Activated CD8-positive, alpha-beta T cell treated with anti-CD3 and anti-CD28 coated beads for 36 hours (primary cell): ENCODE data around the gene DECR2. TPM values are rescaled to one million over a fixed set of nuclear protein-coding genes. Genes with fewer than 3 reads are reported as not detected.

Experiments
- ATAC-seq: fragments of 200-7000 bp; cut with Tn5 transposase; one replicate; pipeline ENCODE4 v1.10.0; 2021; ENCODE audit warnings: mild to moderate bottlenecking, moderate library complexity
- CTCF ChIA-PET: fragments of 350-600 bp; sonication (Branson Sonifier 250); formaldehyde crosslinking; loops from one replicate; lab custom pipeline; 2021; ENCODE audit warnings: antibody characterized with exemption; lab: Charles Lee
- POLR2A ChIA-PET: fragments of 350-600 bp; sonication (Branson Sonifier 250); formaldehyde crosslinking; loops from one replicate; lab custom pipeline; 2021; ENCODE audit warnings: antibody characterized with exemption; lab: Charles Lee
- DNase-seq: peaks from one replicate; pipeline ENCODE4 v3.0.0-alpha.2; 2020
- H3K27ac Mint-ChIP-seq: one replicate; pipeline ENCODE4 v1.8.0; 2021; ENCODE audit warnings: mild to moderate bottlenecking, mixed read lengths
- H3K27me3 Mint-ChIP-seq: one replicate; pipeline ENCODE4 v1.8.0; 2021; ENCODE audit warnings: mixed read lengths
- H3K36me3 Mint-ChIP-seq: one replicate; pipeline ENCODE4 v1.8.0; 2021; ENCODE audit warnings: low read depth, mixed read lengths
- H3K4me1 Mint-ChIP-seq: one replicate; pipeline ENCODE4 v1.8.0; 2021; ENCODE audit warnings: low read depth, mixed read lengths
- H3K4me3 Mint-ChIP-seq: one replicate; pipeline ENCODE4 v1.8.0; 2021; ENCODE audit warnings: mild to moderate bottlenecking, moderate library complexity, mixed read lengths
- H3K9me3 Mint-ChIP-seq: one replicate; pipeline ENCODE4 v1.8.0; 2021; ENCODE audit warnings: mixed read lengths
- intact Hi-C: fragments of 100-400 bp; cut with micrococcal nuclease; formaldehyde crosslinking; loops from one replicate; pipeline ENCODE4 v1.10.0; 2022
- total RNA-seq, 2 experiments: library from RNA; stranded (reverse); gene quantifications; one replicate each; pipeline ENCODE4 v1.2.3, GENCODE V29; 2021
- TF ChIP-seq, protein P1 (sequence below): fragments of 200-600 bp; IDR thresholded peaks from one replicate; pipeline ENCODE4 v1.8.0; 2022; ENCODE audit warnings: antibody characterized with exemption, mild to moderate bottlenecking

The DECR2 gene
- total RNA-seq, 2 experiments from 2014 or later = 9.7 to 10.0 TPM

GRCh38 chr16:372302-372983, 29.2 kb upstream of the DECR2 start:
- intact Hi-C loops = no loop called here
- ChIA-PET CTCF (no interaction called here), POLR2A (interaction anchor here (1.8 kb wide), 1 partner anchor 9 kb away, joined by 6 read pairs; no protein-coding TSS in a partner anchor)
- peaks cover 13% of the 10 kb centered on the region for H3K36me3 Mint-ChIP-seq
- DNase-seq (no peak), ATAC-seq (no peak)
- no peak overlapping the region for H3K4me3 Mint-ChIP-seq
- TF ChIP-seq, protein P1, sequence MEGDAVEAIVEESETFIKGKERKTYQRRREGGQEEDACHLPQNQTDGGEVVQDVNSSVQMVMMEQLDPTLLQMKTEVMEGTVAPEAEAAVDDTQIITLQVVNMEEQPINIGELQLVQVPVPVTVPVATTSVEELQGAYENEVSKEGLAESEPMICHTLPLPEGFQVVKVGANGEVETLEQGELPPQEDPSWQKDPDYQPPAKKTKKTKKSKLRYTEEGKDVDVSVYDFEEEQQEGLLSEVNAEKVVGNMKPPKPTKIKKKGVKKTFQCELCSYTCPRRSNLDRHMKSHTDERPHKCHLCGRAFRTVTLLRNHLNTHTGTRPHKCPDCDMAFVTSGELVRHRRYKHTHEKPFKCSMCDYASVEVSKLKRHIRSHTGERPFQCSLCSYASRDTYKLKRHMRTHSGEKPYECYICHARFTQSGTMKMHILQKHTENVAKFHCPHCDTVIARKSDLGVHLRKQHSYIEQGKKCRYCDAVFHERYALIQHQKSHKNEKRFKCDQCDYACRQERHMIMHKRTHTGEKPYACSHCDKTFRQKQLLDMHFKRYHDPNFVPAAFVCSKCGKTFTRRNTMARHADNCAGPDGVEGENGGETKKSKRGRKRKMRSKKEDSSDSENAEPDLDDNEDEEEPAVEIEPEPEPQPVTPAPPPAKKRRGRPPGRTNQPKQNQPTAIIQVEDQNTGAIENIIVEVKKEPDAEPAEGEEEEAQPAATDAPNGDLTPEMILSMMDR = no peak
- no peak overlapping the region for H3K27ac Mint-ChIP-seq
- no peaks in the 10 kb centered on the region for H3K27me3 Mint-ChIP-seq
- peaks cover 13% of the 10 kb centered on the region for H3K4me1 Mint-ChIP-seq
- no peaks in the 10 kb centered on the region for H3K9me3 Mint-ChIP-seq

GRCh38 chr16:373020-373598, 28.6 kb upstream of the DECR2 start:
- intact Hi-C loops = no loop called here
- CTCF ChIA-PET = no interaction called here
- TF ChIP-seq, protein P1 = no peak
- Mint-ChIP-seq H3K4me3 (no peak overlapping the region), H3K36me3 (peaks cover 13% of the 10 kb centered on the region), H3K4me1 (peaks cover 13% of the 10 kb centered on the region), H3K27ac (no peak overlapping the region), H3K9me3 (no peaks in the 10 kb centered on the region), H3K27me3 (no peaks in the 10 kb centered on the region)
- ATAC-seq (no peak), DNase-seq (no peak)
- POLR2A ChIA-PET = no interaction called here

- no peaks in the 10 kb centered on the region for H3K27me3 Mint-ChIP-seq
- ChIA-PET POLR2A (no interaction called here), CTCF (no interaction called here)
- peaks cover 13% of the 10 kb centered on the region for H3K4me1 Mint-ChIP-seq
- H3K27ac Mint-ChIP-seq = no peak overlapping the region
- TF ChIP-seq, protein P1 = no peak
- H3K36me3 Mint-ChIP-seq = peaks cover 10% of the 10 kb centered on the region
- intact Hi-C loops = no loop called here
- DNase-seq (no peak), ATAC-seq (no peak)
- H3K4me3 Mint-ChIP-seq = no peak overlapping the region
- H3K9me3 Mint-ChIP-seq = no peaks in the 10 kb centered on the region
Measured at GRCh38 chr16:373848-374615, 27.7 kb upstream of the DECR2 start.

GRCh38 chr16:374616-374926, 27.1 kb upstream of the DECR2 start:
- H3K4me1 Mint-ChIP-seq = peaks cover 11% of the 10 kb centered on the region
- no peaks in the 10 kb centered on the region for H3K9me3 Mint-ChIP-seq
- no peak overlapping the region for H3K27ac Mint-ChIP-seq
- intact Hi-C loops = no loop called here
- TF ChIP-seq, protein P1 = no peak
- no peaks in the 10 kb centered on the region for H3K27me3 Mint-ChIP-seq
- ChIA-PET POLR2A (no interaction called here), CTCF (no interaction called here)
- H3K4me3 Mint-ChIP-seq = no peak overlapping the region
- DNase-seq = no peak
- no peak for ATAC-seq
- peaks cover 5% of the 10 kb centered on the region for H3K36me3 Mint-ChIP-seq

- no peak for DNase-seq
- intact Hi-C loops = no loop called here
- CTCF ChIA-PET = no interaction called here
- Mint-ChIP-seq H3K9me3 (no peaks in the 10 kb centered on the region), H3K36me3 (peaks cover 3% of the 10 kb centered on the region), H3K4me3 (no peak overlapping the region), H3K27me3 (no peaks in the 10 kb centered on the region), H3K27ac (no peak overlapping the region), H3K4me1 (peaks cover 14% of the 10 kb centered on the region)
- POLR2A ChIA-PET = no interaction called here
- no peak for ATAC-seq
- TF ChIP-seq, protein P1 = no peak
Measured at GRCh38 chr16:375212-375611, 26.5 kb upstream of the DECR2 start.
